ENCODE data around the gene CACNA1C. TPM values are rescaled to one million over a fixed set of nuclear protein-coding genes. Genes with fewer than 3 reads are reported as not detected.

Gene CACNA1C
- total RNA-seq, 1 experiment from 2014 or later: 0.35 TPM

- Histone ChIP-seq H3K4me3 (ENCODE audit: insufficient read depth, low read depth, low read length) (no peak overlapping the region), H3K36me3 (replicated peaks; ENCODE audit: control insufficient read depth, insufficient read depth, low read length) (no peaks in the 10 kb centered on the region), H3K27me3 (ENCODE audit: control insufficient read depth, insufficient read depth, low read length) (no peaks in the 10 kb centered on the region; the same call in 1 of the 2 replicates)
- DNase-seq: no peak
Observed at GRCh38 chr12:2531371-2531770, 478.6 kb downstream of the CACNA1C start.

GRCh38 chr12:2533036-2533435 is 480.2 kb downstream of the CACNA1C start:
- Histone ChIP-seq H3K27me3 (ENCODE audit: control insufficient read depth, insufficient read depth, low read length) (no peaks in the 10 kb centered on the region; the same call in 1 of the 2 replicates), H3K36me3 (replicated peaks; ENCODE audit: control insufficient read depth, insufficient read depth, low read length) (no peaks in the 10 kb centered on the region), H3K4me3 (ENCODE audit: insufficient read depth, low read depth, low read length) (no peak overlapping the region)
- no peak for DNase-seq

DNA sequence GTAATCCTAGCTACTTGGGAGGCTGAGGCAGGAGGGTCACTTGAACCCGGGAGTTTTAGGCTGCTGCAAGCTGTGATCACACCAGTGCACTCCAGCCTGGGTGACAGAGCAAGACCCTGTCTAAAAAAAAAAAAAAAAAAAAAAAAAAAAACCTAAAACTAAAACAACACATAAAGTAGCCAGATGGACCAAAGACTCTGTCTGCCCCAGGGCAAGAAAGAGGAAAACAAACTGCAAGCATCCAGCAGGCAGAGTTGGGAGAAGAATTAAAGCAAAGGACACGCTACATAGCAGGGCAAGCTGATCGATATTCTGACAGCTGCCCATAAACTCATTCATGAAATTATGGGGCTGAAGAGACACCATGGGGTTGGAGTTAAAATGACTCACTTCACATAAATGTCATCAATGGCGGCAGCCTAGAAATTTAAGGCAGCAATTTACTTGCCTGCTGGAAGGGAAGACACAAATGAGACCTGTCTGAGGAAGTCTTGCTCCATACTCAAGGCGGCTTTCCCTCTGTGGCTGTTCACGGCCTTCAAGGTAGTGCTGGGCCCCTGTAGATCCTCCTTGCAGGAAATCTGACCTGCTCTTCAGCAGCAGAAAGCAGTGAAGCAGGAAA is 482.9 kb downstream of the CACNA1C start:
- no peak for DNase-seq
- H3K4me3 ChIP-seq (ENCODE audit: insufficient read depth, low read depth, low read length): no peak overlapping the region
- no peaks in the 10 kb centered on the region; the same call in 1 of the 2 replicates for H3K27me3 ChIP-seq (ENCODE audit: control insufficient read depth, insufficient read depth, low read length)
- no peaks in the 10 kb centered on the region for H3K36me3 ChIP-seq (replicated peaks; ENCODE audit: control insufficient read depth, insufficient read depth, low read length)

DNA sequence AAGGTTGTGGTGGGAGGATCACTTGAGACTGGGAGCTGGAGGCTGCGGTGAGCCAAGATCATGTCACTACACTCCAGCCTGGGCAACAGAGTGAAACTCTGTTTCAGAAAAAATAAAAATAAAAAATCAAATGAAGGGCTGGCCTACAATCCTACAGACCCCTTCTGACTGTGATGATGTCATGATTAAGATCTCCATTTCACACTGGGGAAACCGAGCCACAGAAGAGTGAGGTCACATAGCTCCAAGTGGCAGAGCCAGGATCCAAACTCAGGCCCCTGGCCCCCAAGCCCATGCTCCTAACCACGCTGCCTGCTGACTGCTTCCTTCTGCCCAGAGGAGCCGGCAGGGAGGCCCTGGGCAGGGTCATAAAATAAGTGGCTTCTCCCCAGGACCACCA is 483.9 kb downstream of the CACNA1C start:
- Histone ChIP-seq H3K4me3 (ENCODE audit: insufficient read depth, low read depth, low read length) (no peak overlapping the region), H3K36me3 (replicated peaks; ENCODE audit: control insufficient read depth, insufficient read depth, low read length) (no peaks in the 10 kb centered on the region), H3K27me3 (ENCODE audit: control insufficient read depth, insufficient read depth, low read length) (no peaks in the 10 kb centered on the region; the same call in 1 of the 2 replicates)
- no peak for DNase-seq

- no peak overlapping the region for H3K4me3 ChIP-seq (ENCODE audit: insufficient read depth, low read depth, low read length)
- DNase-seq: no peak
- no peaks in the 10 kb centered on the region for H3K27me3 ChIP-seq (ENCODE audit: control insufficient read depth, insufficient read depth, low read length)
- H3K36me3 ChIP-seq (replicated peaks; ENCODE audit: control insufficient read depth, insufficient read depth, low read length): no peaks in the 10 kb centered on the region
Observed at GRCh38 chr12:2537868-2538541, 485.2 kb downstream of the CACNA1C start.

DNA sequence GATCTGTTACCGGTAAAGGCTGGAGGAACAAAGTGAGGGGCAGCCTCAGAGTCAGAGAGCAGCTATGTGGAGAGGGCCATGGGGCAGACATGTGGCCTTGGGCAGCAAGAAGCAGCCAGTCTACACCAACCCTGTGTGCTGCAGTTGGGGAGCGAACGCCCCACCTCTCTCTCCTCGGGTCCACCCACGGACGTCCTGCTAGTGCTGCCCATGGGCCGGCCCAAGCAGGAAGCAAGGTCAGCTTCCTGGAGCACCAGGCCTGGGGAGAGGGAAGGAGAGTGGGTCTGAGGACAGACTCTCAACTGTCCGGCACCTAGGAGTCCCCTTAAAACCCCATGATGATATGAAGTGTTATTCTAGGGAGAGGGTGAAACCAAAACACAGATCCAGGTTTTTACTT is 487.2 kb downstream of the CACNA1C start:
- Histone ChIP-seq H3K36me3 (replicated peaks; ENCODE audit: control insufficient read depth, insufficient read depth, low read length) (no peaks in the 10 kb centered on the region), H3K4me3 (ENCODE audit: insufficient read depth, low read depth, low read length) (no peak overlapping the region), H3K27me3 (ENCODE audit: control insufficient read depth, insufficient read depth, low read length) (no peaks in the 10 kb centered on the region)
- DNase-seq: no peak

GRCh38 chr12:2540535-2540941 is 487.8 kb downstream of the CACNA1C start:
- no peaks in the 10 kb centered on the region for H3K27me3 ChIP-seq (ENCODE audit: control insufficient read depth, insufficient read depth, low read length)
- H3K4me3 ChIP-seq (ENCODE audit: insufficient read depth, low read depth, low read length): no peak overlapping the region
- no peak for DNase-seq
- no peaks in the 10 kb centered on the region for H3K36me3 ChIP-seq (replicated peaks; ENCODE audit: control insufficient read depth, insufficient read depth, low read length)

DNA sequence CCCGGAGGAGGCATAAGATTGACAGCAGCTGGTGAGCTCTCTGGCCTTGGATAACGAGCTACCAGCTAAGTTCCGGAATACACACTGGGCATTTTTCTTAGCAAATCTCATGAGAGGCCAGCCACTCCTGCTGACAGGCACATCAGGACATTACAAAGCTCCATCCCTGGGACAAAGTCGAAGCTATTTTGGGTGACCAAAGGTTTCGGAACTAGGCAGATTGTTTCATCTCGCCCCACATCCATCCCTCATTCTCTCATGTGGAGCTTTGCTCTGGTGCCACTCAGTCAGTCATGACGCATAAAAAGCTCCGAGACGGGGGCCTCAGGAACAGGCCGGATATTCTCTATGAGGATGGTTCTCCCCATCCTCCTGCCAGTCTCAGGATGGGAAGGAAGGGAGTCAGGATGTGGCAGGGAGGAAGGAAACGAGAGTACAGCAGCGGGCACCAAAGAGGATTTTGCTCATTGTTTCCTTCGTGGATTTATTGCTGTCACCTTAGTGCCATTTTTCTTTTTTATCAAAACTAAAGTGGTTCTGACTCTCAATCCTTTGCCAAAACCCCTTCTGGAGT is 488.9 kb downstream of the CACNA1C start:
- no peak overlapping the region for H3K4me3 ChIP-seq (ENCODE audit: insufficient read depth, low read depth, low read length)
- no peak for DNase-seq
- H3K36me3 ChIP-seq (replicated peaks; ENCODE audit: control insufficient read depth, insufficient read depth, low read length): no peaks in the 10 kb centered on the region
- H3K27me3 ChIP-seq (ENCODE audit: control insufficient read depth, insufficient read depth, low read length): no peaks in the 10 kb centered on the region

- no peak for DNase-seq
- no peaks in the 10 kb centered on the region for H3K27me3 ChIP-seq (ENCODE audit: control insufficient read depth, insufficient read depth, low read length)
- H3K4me3 ChIP-seq (ENCODE audit: insufficient read depth, low read depth, low read length): no peak overlapping the region
- H3K36me3 ChIP-seq (replicated peaks; ENCODE audit: control insufficient read depth, insufficient read depth, low read length): no peaks in the 10 kb centered on the region
Observed at GRCh38 chr12:2543801-2544200, 491.0 kb downstream of the CACNA1C start.

DNA sequence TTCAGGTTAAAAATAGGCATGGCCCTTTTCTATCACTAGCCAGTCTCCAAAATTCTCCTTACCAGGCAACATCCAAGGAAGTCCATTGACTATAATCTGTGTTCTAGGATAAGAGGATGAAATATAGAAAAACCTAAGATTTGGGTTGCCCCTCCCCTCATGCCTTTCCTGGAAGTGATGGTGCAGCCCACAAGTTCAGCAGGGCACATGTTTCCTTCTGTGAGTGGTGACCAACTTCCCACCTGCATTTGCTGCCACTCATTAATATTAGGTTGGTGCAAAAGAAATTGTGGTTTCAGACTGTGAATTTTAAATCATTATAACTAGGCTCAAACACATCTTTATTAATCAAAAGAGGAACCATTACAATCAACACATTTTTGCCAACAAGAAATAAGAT is 491.4 kb downstream of the CACNA1C start:
- H3K36me3 ChIP-seq (replicated peaks; ENCODE audit: control insufficient read depth, insufficient read depth, low read length): no peaks in the 10 kb centered on the region
- no peak overlapping the region for H3K4me3 ChIP-seq (ENCODE audit: insufficient read depth, low read depth, low read length)
- no peak for DNase-seq

DNA sequence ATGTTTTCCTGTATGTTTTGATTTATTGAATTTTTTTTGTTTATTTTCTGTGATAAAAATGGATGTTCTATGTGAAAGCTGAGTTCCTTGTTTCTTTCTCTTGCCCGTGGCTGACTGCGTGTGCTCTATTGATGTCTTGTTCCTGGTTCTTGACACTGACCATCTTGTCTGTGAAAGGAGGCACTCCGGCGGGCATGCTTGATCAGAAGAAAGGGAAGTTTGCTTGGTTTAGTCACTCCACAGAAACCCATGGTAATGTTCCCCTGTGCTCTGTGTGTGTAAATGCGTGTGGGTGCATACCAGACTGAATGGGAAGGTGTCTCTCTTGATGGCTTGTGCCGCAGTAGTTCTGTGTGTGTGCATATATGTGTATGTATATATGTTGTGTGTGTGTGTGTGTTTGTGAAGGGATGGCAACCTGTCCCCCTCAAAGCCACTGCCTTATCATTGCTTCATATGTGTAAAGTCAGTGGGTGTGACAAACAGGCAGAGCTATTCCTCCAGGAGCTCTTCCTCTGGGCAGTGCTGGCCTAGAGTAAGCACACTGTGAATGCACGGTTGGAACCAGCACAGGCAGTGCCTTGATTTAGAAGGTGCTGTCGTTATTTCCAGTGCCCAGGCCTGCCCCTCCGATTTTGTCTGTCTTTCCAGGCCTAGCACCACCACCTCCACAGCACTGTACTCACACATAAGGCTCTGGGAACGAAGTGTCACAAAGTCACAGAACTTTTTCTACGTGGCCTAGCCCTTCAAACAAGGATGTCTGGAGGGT is 494.7 kb downstream of the CACNA1C start:
- Histone ChIP-seq H3K27me3 (ENCODE audit: control insufficient read depth, insufficient read depth, low read length) (no peaks in the 10 kb centered on the region), H3K4me3 (ENCODE audit: insufficient read depth, low read depth, low read length) (no peak overlapping the region), H3K36me3 (replicated peaks; ENCODE audit: control insufficient read depth, insufficient read depth, low read length) (no peaks in the 10 kb centered on the region)
- no peak for DNase-seq

More for the DNA sequence above, 491.4 kb downstream of the CACNA1C start:
- no peaks in the 10 kb centered on the region for H3K27me3 ChIP-seq (ENCODE audit: control insufficient read depth, insufficient read depth, low read length)

DNA sequence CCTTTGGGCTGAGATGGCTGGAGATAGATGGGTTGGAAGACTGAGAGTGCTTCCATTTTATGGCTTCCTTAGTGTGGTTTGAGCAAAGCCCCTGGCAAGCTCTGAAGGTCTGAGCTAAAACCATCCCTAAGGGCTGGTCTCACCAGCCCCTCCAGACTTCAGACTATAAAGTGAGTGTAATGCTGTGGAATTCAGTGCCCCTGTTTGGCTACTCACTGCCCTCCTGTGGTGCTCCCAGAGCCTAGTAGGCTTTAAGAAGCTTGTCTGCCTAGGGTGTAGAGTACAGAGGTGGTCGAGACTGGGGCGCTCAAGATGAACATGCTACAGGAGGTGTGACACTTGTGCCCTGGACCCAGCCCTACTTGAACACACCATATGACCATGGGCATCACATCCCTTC is 495.3 kb downstream of the CACNA1C start:
- Histone ChIP-seq H3K36me3 (replicated peaks; ENCODE audit: control insufficient read depth, insufficient read depth, low read length) (no peaks in the 10 kb centered on the region), H3K4me3 (ENCODE audit: insufficient read depth, low read depth, low read length) (no peak overlapping the region), H3K27me3 (ENCODE audit: control insufficient read depth, insufficient read depth, low read length) (no peaks in the 10 kb centered on the region)
- no peak for DNase-seq

DNA sequence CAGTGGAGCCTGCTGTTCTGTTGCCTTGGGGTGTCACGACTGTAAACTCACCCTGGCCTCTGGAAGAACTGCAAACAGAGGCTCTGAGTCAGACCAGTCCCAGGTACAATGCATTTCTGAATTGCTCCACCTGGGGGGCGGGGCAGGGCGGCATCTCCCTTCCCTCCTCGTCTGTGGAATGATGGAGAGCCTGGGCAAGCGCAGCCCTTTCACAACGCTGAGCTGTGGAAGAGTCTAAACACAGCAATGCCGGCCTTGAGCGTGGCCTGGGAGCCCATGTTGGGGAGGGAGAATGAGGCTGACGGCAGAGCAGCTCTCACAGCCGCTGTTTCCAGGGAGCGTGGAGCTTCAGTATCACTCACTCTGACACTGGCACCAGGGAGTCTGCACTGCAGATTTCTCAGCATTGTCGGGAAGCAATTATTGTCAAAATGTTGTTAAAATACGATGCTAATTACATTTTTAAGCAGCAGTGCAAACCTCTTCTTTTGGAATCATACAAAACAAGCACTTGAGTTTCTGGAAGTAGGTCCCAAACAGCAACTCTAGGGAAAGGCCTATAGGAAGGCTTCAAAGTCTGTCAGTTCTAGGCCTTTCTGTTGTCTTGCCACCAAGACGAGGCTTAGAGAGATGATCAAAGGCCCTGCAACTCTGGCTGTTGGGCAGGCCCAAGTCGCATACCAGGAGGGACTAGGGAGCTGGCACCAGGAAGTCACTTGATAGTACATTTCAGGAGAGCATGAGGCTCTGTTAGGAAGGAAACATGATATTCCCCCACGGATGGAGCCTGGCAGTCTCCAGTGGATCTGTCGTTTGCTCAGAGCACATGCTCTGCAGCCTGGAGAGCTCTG is 498.0 kb downstream of the CACNA1C start:
- Histone ChIP-seq H3K4me3 (ENCODE audit: insufficient read depth, low read depth, low read length) (no peak overlapping the region), H3K27me3 (ENCODE audit: control insufficient read depth, insufficient read depth, low read length) (no peaks in the 10 kb centered on the region), H3K36me3 (replicated peaks; ENCODE audit: control insufficient read depth, insufficient read depth, low read length) (no peaks in the 10 kb centered on the region)
- no peak for DNase-seq

DNA sequence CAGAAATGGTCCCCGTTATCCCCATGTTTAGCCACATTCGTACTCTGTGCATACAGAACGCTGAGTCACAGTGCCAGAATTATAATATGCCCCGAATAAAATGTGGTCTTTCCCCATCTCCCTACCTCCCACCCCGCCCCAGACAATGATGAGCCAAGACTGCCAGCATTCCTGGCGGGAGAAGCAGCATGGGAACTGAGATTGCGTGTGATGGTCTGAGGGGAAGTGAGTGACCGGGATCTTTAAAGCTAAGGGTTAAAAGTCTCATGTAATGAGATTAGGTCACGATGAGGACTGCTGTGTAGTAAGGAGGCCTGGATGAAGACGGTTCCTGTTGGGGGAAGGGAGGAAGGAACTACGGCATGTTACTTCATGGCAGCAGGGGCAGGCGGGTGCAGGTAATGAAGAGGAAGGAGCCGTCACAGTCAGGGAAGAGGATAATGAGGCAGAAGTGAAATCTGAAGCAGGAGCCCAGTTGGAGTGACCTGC is 498.7 kb downstream of the CACNA1C start:
- DNase-seq: no peak
- Histone ChIP-seq H3K36me3 (replicated peaks; ENCODE audit: control insufficient read depth, insufficient read depth, low read length) (no peaks in the 10 kb centered on the region), H3K4me3 (ENCODE audit: insufficient read depth, low read depth, low read length) (no peak overlapping the region), H3K27me3 (ENCODE audit: control insufficient read depth, insufficient read depth, low read length) (no peaks in the 10 kb centered on the region)

All from H7 (cell line).